ENCODE results near the gene CTNNA2.

The CTNNA2 gene

DNA sequence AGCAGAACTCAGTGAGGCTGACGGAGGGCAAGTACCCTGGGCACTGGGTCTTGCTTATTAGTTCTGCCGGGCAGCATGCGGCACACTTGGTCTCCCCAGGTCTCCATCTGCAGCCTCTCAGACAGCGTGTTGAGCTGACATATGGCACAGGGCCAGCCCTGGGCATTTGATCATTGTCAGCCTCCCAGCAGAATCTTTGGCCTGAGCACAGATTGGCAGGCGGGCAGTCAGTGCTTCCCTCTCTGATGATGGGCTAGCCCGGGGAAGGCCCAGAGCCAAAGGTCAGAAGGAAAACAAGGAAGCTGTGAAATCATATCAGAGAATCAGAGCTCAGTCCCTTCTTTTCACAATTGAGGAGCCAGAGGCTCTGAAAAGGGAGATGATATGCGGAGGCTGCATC lies 941.8 kb downstream of the CTNNA2 start:
- DNase-seq (ENCODE audit: low read depth in 2 of 3, low spot score in 2 of 3), result no peak

DNA sequence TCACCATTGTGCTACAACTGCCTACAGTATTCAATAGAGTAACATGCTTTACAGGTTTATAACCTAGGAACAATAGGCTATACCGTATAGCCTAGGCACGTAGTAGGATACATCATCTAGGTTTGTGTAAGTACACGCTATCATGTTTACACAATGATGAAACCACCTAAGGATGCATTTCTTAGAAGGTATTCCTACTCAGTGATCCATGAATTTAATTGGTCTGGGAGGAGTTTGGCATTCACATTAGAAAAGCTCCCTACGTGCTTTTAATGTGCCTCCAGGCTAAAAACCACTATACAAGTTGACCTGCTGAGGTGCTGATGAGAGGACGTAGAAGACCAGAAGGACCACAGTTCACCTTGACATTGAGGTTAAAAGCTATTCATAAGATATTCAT lies 946.2 kb downstream of the CTNNA2 start:
- DNase-seq (ENCODE audit: low read depth in 2 of 3, low spot score in 2 of 3), result no peak

DNA sequence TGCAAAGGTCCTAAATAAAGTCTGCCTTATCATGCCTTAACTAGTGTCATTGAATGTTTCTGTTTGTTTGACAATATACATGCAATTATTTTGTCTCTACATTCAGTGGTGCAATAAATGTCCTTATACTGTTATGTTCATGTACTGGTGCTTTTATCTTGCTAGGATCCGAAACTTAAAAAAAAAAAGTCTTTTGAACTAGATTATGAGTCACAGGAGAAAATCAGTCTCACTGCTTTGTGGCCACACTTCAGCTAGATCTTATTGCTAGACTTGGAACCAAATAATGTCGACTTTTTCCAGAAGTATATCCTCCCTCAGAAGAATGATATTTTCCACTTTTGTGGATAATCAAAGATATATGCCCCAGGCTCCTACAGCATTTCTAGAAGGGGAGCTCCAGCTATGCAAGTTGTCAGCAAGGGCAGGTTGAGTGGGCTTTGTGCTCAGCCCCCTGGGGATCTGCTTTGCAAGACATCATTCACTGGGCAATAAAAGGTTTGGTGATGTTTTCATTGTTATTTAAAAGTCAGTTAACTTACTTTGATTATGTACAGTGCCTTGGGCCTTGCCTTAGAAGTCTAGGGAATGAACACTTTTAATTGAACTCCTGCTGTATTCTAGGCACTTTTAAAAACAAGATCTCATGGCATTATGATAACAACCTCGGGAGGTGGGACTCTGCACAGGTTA lies 948.8 kb downstream of the CTNNA2 start:
- no peak for DNase-seq (ENCODE audit: low read depth in 2 of 3, low spot score in 2 of 3)

DNA sequence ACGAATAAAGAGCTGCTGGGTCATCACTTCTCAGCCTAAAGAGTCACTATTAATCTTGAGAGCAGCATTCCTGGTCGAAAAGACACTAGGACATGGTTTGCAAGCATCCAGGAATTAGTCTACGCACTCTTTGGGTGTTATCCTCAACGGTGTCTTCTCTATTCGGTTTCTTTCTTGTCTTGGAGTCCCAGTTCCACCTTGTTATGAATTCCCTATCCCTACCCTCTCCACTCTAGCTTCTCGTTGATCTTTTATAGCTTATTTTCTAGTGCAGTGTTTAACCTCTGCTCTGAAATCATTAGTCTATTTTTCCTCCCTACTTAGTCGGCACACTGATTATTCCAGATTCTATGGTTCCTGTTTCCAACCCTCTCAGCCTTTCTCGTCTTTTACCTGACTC lies 949.8 kb downstream of the CTNNA2 start:
- DNase-seq (ENCODE audit: low read depth in 2 of 3, low spot score in 2 of 3), result no peak

DNA sequence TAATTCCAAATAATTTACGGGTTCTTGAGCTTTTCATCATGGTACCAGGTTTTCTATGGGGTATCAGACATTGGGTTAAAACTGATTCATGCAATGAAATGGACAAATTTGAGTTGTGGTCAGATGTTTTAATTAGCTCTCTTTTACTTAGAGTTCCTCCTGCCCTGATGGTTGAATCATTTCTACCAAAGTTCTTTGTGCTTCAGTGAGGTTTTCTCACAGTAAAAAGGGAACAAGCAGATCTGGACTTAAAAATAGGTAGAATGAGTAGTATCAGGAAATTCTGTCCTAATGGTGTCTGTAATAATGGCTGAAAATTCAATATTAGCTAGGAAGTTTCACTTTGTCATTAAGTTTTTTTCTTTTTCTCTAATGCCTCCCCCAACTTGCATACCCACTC lies 951.4 kb downstream of the CTNNA2 start:
- DNase-seq (ENCODE audit: low read depth in 2 of 3, low spot score in 2 of 3), result no peak

DNA sequence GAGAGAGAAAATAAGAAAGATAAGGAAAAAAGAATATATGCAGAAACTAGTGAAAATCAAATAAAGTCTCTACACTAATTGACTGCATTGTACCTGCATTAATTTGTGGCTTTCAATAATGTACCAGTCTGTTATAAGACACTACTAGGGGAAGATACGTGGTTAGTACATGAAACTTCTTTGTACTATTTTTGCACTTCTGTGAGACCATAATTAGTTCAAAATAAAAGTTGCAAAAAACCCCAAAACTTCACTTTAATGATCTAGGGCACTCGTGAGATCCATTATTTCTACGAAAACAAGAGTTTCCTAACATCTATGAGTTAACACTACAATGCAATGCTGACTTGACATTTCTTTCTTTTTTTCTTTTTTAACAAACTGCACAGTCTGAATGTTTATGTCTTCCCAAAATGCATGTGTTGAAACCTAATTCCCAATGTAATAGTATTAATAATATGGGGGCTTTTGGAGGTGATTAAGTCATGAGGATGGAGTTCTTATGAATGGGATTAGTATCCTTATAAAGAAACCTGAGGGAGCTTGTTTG lies 954.5 kb downstream of the CTNNA2 start:
- no peak for DNase-seq (ENCODE audit: low read depth in 2 of 3, low spot score in 2 of 3)

DNA sequence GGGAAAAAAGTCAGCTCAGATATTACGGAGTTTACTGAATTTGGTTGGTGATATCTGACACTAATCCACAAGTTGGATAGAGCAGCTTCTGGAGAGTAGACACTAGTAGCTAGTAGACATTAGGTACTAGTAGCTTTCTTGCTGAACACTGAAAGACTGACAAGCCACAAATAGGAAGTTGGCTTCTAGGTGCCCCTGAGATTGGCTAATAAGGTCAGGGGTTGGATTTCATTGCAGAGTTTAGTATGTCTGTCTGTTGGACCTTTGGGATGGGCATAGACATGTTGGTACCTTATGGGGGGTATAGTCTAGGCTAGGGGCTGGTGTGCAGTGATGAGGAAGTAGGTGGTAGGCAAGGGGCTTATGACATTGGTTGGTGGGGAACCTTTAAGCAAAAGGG lies 956.6 kb downstream of the CTNNA2 start:
- DNase-seq (ENCODE audit: low read depth in 2 of 3, low spot score in 2 of 3), result no peak

DNA sequence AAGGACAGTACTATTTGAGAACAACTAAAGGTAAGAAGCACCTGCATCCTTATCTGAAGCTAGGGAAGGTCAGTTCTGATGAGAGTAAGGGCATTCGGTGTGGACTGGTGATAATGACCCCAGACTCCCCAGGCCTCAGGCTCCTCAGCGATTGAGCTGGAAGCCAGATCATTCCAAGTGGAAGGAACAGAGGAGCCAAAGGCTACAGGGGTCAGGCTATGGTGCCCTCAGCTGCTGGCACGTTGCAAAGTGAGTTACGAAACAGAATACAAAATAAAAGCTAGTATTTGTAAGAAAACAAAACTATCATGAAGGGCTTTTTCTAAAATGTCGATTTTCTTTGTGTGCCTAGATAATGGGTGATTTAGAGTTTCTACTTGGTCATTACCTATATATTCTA lies 960.2 kb downstream of the CTNNA2 start:
- no peak for DNase-seq (ENCODE audit: low read depth in 2 of 3, low spot score in 2 of 3)

DNA sequence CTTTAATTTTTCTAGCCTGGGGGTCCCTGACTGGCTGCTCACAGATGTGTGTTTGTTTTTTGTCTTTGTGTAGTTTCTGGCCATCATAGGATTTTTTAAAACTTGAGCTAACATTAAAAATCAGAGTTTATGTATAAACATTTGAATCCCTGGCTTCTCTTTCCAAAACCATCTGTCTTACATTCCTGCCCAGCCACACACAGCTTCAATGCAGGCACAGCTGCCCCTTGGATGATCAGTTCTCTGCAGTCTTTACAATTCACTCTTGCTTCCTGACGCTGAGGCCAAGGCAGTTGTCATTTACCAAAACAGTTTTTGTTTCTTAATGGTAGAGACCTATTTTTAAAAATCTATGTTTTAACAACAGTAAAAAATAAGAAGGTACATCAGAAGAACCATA lies 960.9 kb downstream of the CTNNA2 start:
- DNase-seq (ENCODE audit: low read depth in 2 of 3, low spot score in 2 of 3), result no peak

DNA sequence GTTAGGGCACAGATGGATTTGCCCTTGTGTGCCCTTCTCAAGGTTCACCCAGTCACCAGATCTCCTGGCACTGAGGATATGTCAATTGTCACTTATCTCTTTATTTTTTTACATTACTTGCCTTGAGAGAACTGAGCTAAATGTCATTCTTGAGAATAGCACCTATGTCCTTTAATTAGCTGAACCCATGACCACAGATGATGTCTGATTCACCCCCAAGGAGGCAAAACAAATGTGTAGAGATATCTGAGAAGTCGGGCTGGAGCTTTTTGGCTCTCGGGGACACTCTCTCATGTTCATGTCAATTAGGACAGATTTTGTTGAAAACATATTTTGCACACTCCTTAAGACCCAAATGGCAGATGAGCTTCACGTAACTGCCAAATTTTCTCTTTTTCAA lies 963.1 kb downstream of the CTNNA2 start:
- DNase-seq (ENCODE audit: low read depth in 2 of 3, low spot score in 2 of 3), result no peak

DNA sequence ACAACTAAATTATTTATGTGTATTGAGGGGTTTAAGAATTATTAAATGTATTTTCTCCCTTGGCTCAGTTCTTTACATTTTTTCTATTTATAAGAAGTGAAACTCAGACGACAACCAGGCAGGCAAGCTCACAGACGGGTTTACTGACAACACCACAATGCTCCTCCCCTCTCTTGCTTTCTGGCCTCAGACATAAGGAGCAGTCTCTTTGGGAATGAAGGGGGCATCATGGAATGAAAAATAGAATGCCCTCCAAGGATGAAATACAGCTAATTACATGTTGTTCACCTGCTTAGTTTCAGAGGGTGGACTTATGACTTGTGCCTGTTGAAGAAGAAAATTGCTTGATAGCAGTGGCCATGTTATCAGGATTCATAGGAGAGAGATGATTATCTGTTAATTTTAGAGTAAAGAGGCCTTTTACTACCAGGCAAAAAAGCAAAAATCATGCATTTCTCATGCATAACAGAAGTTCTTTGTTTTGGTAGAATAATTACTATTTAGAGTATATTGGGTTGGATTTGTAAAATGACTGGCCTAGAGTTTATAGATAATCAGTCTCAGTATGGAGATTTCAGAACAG lies 963.8 kb downstream of the CTNNA2 start:
- DNase-seq (ENCODE audit: low read depth in 2 of 3, low spot score in 2 of 3), result no peak

DNA sequence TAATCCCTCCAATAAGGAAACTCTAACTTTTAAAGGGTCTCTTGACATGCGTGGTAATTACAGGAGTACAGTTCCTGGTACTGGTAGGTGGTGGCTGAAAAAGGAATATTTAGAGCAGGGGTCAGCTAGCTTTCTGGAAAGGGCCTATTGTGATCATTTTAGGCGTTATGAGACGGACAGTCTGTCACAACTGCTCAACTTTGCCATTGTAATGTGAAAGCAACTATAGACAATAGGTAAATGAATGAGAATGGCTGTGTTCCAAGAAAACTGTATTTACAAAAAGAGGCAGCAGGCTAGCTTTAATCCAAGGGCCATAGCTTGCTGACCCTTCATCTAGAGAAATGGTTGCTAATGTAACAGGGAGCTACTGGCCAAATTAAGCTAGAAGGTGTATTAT lies 969.4 kb downstream of the CTNNA2 start:
- DNase-seq (ENCODE audit: low read depth in 2 of 3, low spot score in 2 of 3), result no peak

DNA sequence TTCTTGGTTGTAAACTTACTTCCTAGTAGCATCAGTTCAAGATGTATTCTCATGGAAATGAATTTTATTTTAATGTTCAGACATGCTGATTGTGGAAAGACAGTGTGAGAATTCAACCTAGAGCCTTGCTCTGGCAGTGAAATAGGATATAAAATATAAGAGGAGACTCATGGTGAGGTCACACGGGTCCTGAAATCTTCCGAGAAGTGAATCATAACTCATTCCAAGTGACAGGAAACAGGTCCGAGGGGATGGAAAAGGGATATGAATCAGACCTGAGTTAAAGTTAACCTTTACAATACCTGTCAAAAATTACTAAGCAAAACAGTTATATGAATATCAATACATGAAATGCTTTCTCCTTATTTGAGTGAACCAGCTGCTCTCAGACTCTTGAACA lies 976.9 kb downstream of the CTNNA2 start:
- no peak for DNase-seq (ENCODE audit: low read depth in 2 of 3, low spot score in 2 of 3)

DNA sequence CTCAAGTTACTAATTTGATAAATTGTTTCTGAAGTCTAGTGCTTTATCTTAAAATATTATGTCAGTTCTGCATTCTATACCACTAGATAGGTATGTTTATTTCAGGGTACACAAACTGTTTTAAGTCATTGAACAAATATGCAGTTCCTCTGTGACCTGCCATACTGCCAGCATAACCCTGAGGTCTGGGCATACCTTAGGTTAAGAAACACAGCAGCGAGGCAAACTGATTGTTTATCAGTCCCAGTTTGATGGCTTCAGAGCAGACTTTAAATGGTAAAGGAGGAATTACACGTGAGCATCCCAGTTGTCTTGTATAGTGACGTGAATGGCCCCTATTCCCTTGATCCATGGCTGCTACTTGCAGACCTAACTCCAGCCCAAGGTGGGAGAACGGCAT lies 978.1 kb downstream of the CTNNA2 start:
- DNase-seq (ENCODE audit: low read depth in 2 of 3, low spot score in 2 of 3), result no peak

DNA sequence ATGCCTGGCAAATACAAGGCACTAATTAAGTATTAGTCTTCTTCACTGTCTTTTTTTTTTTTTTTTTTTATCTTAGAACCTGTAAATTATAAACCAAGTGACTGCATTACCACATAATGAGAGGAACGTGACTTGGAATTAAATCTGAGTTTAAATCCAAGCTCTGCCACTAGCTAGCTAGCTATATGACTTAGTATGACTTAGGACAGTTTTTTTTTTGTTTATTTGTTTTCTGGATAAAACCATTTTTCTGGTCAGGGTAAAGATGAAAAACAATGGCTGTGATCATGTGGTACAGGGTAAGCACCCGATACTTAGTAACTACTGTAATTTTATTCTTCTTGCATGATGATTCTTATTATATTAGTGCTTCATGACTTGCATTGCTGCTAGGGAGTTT lies 983.5 kb downstream of the CTNNA2 start:
- DNase-seq (ENCODE audit: low read depth in 2 of 3, low spot score in 2 of 3), result no peak

DNA sequence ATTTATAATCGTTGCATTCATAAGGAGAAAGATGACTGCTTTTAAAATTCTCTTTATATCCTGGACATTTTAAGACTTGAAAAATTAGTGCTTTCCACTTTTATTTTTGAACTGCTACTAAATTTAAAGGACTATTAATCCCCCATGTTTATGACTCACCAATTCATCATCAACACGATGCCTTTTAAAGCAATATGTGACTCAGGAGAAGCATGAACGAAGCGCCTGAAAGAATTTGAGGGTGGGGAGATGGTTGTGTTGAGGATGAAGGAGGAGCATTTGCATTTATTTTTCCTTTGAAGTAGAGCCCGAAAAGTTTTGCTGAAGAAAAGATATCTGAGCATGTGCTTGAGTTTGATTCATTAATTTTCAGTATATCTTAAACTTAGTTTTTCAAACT lies 983.9 kb downstream of the CTNNA2 start:
- DNase-seq (ENCODE audit: low read depth in 2 of 3, low spot score in 2 of 3), result no peak

DNA sequence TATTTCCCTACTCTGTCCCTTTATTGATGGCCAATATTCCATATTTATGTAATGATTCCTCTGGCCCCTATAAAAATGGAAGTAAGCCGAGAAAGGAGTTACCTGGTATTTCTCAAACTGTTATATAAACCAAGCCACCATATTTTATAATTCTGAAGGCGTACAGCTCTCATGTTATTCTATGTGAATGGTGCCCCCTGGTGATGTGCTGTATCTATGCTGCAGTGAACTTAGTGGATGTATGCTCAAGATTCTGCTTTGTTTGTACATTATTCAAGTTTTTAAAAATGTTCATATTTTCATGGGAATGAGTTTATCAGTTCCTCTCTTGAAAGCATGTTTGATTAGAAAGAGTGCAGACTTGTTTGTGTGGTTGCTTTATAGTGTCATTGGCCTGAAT lies 986.2 kb downstream of the CTNNA2 start:
- no peak for DNase-seq (ENCODE audit: low read depth in 2 of 3, low spot score in 2 of 3)

DNA sequence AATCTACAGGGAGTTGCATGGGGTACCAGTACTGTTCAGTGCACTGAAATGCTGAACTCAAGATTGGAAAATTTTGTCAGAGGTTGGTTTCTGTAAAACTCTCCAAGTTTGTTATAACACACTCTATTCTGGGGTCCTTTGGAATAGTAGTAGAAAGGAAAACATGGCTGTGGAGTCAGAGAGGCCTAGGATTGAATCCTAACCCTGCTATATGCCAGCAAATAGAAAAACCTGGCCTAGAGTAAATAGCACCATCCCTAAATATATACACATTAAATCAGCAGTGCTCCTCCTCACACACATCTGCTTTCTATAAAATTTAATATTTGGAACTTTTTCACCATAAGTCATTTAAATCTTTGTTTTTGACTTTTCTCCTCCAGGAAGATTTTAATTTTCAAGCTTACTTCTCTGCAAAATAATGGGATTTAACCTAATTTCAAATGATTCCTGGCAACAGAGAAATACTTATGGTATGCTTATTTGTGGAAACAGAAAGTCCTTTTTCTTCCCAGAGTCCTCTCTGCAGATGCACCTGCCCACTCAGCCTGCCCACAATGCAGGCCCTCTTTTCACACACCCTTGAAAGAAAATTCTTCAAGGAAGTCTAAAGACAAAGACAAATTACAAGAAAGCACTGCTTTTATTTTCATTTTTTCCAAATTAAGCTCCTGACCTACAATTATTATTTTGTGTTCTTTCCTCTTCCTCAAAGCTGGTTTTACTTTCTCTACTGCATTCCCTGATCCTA lies 989.2 kb downstream of the CTNNA2 start:
- no peak for DNase-seq (ENCODE audit: low read depth in 2 of 3, low spot score in 2 of 3)

DNA sequence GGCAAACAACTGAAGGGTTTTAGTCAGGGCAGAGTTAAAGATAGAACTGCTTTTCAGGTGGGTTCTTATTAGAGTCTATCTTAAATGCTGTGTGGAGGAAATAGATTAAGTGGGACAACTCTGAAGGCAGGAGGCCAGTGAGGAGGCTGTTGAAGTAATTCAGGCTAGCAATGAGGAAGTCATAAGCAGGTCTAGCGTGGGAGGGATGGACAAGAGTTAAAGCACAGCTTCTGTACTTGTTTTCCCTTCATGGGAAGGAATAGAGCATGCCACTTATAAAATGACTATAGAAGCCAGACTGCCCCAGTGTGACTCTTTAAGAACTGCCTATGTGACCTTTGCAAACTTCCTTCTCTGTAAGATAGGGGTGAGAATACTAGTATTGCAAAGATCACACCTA lies 993.7 kb downstream of the CTNNA2 start:
- no peak for DNase-seq (ENCODE audit: low read depth in 2 of 3, low spot score in 2 of 3)

DNA sequence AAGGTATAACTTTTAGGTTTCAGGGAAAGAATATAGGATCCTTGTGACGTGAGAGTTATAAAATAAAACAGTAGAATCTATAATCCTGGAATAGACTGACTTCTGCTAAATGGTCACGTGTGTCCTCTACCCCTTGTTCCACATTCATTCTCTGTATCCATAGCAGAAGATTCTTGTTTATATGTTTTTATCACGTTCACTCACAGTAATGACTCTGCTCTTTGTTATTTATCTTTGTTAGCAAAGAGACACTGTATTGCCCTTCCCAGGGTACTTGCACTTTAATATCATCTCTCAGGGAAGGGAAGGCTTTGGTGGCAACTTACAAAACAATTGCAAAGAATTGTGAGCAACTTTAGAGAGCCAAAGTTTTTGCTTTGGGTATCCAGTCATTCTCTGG lies 997.9 kb downstream of the CTNNA2 start:
- no peak for DNase-seq (ENCODE audit: low read depth in 2 of 3, low spot score in 2 of 3)

DNA sequence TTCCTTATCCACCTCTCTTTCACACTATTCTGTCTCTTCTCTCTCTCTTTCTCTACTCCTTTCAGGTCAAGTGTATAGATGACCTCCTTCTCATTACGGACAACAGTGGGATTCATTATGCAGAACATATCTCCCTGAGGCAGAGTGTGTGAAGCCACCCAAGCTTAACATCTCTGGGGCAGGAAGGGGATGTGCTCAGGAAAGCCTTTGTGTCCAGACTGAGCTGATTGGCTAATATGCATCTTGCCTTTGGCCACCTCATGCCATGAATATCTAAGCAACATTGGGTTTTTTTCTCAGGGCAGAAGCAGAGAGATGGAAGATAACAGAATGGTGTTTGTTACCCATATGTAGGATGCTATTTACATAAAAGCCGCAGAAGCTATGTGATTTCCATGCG lies 1003.1 kb downstream of the CTNNA2 start:
- no peak for DNase-seq (ENCODE audit: low read depth in 2 of 3, low spot score in 2 of 3)

DNA sequence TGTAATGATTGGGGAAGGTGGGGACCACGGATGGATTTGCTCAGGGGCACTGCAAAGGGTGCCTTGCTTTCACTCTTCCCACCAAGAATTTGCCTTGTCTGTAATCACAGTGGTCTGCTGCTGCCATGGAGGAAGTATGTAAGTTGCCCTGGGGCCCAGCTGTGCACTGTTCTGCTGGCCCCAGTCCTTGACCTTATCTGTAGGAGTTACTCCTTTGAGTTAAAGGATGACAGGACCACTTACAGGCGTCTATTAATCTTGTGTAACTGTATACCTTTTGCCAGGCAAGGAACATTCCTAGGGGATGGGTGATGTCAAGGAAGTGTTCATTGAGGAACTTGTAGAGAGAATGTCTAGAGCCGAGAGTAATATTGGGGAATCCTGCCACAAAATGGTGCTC lies 1004.5 kb downstream of the CTNNA2 start:
- DNase-seq (ENCODE audit: low read depth in 2 of 3, low spot score in 2 of 3), result no peak

Measured in activated CD8-positive, alpha-beta memory T cell treated with anti-CD3 and anti-CD28 coated beads for 48 hours (primary cell).